ENCODE data around the gene NHLRC1. TPM values are rescaled to one million over a fixed set of nuclear protein-coding genes. Genes with fewer than 3 reads are reported as not detected.

Gene NHLRC1
- total and polyA plus RNA-seq, 9 of the 15 experiments (the other 6 are each of a cell fraction or from before 2014, with no cell fraction given), result not detected

GRCh38 chr6:18155864-18156421 is 33.5 kb upstream of the NHLRC1 start (continued):
- no peak for TF ChIP-seq ZNF324 (CRISPR knock-in tag; IDR thresholded peaks at IDR 0.05)
- TF ChIP-seq CREB5 (CRISPR knock-in tag; IDR thresholded peaks at IDR 0.05), result no peak
- TF ChIP-seq TCF15 (CRISPR knock-in tag; IDR thresholded peaks at IDR 0.05), result no peak
- TF ChIP-seq SMARCE1 (IDR thresholded peaks at IDR 0.05), result peak; percentile 66; the same call in 1 of the 2 replicates
- TF ChIP-seq CHD4 (IDR thresholded peaks at IDR 0.05; ENCODE audit: insufficient read depth, insufficient replicate concordance, low read depth, low read length, poor library complexity, severe bottlenecking), result peak; percentile 16
- no peak for TF ChIP-seq SP2 (IDR thresholded peaks at IDR 0.05; ENCODE audit: extremely low read depth, low read depth, low read length, poor library complexity, severe bottlenecking)
- TF ChIP-seq CTCFL (IDR thresholded peaks at IDR 0.05; ENCODE audit: borderline replicate concordance, insufficient read depth, low read depth, low read length, poor library complexity, severe bottlenecking), result peak; percentile 51
- TF ChIP-seq NEUROD1 (IDR thresholded peaks at IDR 0.05; ENCODE audit: borderline replicate concordance, low read depth, low read length, partially characterized antibody), result peak; percentile 19
- TF ChIP-seq HCFC1 (IDR thresholded peaks at IDR 0.05; ENCODE audit: low read depth, low read length), result no peak
- TF ChIP-seq ETV1 (tag; conservative IDR thresholded peaks at IDR 0.05; ENCODE audit: low read depth), result 0 out of 2 replicates have a peak, but pooled peaks have one; percentile 21
- peak; percentile 53; the same call in 1 of the 2 replicates for TF ChIP-seq EP400 (IDR thresholded peaks at IDR 0.05)
- no peak for TF ChIP-seq SAFB (IDR thresholded peaks at IDR 0.05; ENCODE audit: borderline replicate concordance, low read depth, low read length)
- TF ChIP-seq ZNF407 (IDR thresholded peaks at IDR 0.05; ENCODE audit: low read depth), result no peak

Measured in K562 (cell line).